ENCODE measurements around the gene EMP1.
"Not testable (repeated sequence)": the region's sequence is repeated elsewhere in the genome, so short reads cannot be mapped to it uniquely, and the experiment has no call there.

EMP1 gene

DNA sequence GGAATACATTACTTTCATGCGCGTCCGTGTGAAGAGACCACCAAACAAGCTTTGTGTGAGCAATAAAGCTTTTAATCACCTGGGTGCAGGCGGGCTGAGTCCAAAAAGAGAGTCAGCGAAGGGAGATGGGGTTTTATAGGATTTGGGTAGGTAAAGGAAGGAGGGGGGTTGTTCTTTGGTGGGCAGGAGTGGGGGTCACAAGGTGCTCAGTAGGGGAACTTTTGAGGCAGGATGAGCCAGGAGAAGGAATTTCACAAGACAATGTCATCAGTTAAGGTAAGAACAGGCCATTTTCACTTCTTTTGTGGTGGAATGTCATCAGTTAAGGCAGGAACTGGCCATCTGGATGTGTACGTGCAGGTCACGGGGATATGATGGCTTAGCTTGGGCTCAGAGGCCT, 63.1 kb downstream of the EMP1 start:
- DNase-seq = not testable (repeated sequence)

DNA sequence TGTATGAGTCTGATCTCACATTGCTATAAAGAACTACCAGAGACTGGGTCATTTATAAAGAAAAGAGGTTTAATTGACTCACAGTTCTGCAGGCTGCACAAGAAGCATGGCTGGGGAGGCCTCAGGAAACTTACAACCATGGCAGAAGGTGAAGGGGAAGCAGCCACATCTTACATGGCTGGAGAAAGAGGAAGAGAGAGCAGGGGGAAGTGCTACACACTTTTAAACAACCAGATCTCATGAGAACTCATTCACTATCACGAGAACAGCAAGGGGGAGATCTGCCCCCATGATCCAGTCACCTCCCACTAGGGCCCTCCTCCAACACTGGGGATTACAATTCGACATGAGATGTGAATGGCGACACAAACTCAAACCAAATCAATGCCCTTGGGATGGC, 71.3 kb downstream of the EMP1 start:
- DNase-seq = not testable (repeated sequence)

DNA sequence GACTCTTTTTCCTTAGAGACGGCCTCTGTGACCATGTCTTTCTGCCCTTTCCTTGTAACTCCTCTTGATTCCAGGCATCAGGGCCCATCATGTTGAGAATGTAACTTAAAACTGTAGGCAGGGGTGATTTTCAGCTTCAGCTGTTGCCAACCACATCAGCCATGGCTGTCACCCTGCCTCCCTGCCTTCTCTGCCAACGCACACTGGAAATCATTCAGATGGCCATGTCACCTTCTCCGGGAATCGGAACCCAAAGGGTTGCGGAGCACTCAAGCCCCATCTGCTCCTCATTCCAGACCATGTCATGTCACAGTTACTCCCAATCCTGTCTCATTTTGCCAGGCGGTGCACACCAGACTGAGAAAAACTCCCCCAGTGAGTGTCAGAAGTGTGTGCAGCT, 72.1 kb downstream of the EMP1 start:
- no peak for DNase-seq
